Stimulated activated CD4-positive, alpha-beta T cell treated with anti-CD3 and anti-CD28 coated beads, Interleukin-1b, Interleukin-23, amount 100 ng/mL, for 48 hours (primary cell): ENCODE results near the gene CCIN.

Source experiments
- DNase-seq: peaks from one replicate; pipeline ENCODE4 v3.0.0-alpha.2; 2020

CCIN gene

DNA sequence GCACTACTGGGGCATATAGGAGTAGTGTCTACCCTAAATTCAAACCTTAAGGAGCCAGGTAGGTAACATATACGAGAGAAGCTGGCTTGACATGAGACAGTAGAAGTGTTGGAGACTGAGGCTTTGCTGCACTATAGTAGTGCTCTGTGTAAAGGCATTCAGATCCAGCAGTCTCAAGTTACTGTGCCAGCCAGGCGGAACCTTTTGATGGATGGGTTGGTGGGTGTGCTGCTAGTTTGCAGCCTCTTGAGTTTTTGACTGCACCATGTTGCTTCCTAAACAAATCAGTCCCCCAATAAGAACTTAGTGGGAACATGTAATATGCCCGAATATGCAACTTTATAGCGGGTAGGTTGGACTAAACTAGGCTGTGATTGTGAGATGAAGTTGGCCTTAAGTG lies 23.0 kb downstream of the CCIN start:
- DNase-seq = no peak

DNA sequence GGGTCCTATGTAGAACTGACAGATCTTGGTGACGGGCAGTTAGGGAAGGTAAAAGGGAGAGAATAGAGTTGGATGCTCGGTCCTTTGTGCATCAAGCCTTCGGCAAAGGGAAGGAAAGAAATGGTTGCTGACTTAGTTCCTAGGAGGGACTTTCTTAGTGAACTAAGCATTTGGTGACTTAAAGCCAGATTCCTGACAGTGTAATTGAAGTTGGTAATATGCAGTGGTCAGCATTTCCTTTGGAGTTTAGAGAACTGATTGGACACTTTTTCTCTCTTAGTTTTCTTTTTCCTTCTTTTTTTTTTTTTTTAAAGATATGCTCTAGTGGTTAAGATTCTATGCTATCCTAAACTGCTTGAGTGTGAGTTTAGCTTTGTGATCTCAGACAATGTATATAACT lies 23.8 kb downstream of the CCIN start:
- DNase-seq = no peak

GRCh38 chr9:36194326-36195000 lies 25.3 kb downstream of the CCIN start:
- DNase-seq = no peak

DNA sequence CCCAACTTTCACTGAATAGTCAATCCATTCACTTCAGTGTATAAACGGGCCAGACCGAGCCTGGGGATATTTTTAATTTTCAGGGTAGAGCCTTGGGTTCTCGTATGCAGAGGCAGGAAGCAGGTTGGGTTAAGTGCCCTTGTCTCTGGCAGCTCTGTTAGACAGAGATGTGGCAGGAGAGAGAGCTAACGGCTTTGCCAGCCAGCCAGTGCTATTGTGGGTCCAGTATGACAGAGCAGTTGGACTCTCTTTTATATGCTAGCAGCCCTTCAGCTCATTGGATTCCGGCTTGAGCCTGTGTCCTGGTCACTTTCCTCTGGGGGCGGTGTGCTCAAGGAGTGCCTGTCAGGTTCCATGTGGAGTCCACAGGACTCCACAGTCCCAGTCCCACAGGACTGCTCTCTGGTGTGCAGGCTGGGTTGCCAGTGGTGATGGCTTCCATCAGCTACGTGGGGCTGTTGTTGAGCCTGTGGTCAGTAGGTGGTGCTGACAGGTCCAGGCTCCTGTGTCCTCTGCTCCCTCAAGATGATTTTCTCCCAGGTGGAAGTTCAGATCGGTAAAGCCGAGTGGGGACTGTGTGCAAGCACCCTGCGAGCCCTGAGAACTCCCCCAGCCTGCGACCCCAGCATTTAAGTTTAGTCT lies 35.8 kb downstream of the CCIN start:
- no peak for DNase-seq

DNA sequence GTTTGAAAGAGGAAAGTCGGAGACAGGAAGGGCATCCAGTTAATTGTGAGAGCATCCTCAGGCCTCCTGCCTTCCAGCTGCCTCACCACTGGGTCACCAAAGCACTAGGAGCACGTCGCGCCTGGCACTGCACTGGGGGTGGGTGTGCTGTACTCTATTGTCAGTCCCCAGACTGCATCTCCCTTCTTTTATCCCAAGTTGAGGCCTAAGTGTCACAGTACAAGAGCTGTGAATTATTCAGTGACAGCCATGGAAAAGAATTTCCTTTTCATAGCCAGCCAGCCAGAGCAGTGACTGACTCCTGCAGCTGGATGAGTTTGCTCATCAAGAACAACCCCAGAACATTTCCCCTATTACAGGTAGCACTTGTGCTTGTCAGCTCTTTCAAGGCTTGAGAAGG lies 37.8 kb downstream of the CCIN start:
- DNase-seq = no peak

DNA sequence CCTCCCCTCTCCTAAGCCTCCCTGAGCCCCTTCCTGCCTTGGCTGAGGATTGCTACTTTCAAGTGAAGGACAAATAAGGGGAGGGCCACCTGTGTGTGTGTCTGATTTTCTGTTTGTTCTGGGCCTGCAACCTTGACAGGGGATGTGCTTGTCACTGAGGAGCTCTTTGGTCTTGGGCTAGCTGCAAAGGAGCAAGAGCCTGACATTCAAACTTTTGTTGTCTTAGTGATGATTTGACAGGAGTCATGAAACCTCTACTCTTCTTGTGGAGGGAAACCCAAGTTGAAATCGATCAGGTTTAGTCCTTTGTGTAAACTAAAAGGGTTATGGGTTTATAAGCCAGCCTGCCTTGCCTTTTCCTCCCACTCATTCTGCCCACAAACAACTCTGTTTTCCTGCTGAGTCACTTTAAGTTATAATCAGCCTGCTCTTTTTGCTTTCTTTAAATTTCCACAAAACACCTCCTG lies 38.4 kb downstream of the CCIN start:
- no peak for DNase-seq

DNA sequence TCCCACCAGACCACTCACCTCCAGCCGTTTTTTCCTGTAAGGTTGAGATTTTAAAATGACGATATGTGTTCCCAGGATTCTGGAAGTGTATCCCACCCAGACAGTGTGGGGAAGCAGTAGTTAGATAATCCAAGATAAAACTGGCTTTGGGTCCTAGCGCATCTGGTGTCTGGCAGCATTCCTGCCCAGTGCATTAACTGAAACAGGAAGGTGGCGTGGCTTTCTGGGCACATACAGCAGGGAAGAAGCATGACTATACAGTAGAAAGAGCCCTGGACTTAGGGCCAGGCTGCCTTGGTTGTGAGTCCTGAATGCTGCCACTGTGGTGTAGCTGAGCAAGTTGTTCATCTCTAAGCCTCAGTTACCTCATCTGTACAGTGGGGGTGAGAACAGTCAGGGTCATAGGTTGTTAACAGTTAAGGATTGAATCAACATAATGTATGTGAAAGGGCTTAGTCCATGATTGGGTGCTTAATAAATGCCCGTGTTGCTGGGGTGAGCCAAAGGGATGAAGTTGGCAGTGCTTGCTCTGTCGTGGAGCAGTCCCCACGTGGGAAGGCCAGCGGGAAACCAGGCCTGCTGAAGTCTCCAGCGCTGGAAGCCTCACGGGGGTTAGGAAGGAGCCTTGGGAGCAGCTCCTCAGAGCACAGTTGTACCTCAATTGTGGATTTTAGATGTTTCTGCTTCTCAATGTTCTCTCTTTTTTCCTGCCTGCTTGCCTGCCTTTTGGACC lies 39.5 kb downstream of the CCIN start:
- no peak for DNase-seq

DNA sequence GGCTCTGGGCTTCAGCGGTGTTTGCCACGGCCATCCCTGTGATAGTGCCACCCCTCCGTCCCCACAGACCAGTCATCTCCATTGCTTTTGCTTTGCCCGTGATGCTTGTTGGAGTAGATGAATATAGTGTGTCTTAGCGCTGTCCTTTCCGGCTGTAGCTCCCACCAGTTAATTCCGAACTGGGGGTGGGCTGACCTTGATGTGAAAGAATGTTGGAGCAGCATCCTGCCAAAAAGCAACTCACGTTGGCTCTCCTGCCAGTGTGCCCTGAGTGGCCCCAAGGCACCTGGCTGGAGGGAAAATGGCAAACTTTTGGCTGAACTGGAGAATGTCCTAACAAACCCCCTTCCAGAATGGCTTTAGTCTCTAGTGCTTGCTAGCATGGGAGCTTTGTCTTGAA lies 41.5 kb downstream of the CCIN start:
- no peak for DNase-seq

- no peak for DNase-seq
Measured at GRCh38 chr9:36211510-36211909, 42.3 kb downstream of the CCIN start.

- no peak for DNase-seq
Measured at GRCh38 chr9:36213387-36213786, 44.2 kb downstream of the CCIN start.

DNA sequence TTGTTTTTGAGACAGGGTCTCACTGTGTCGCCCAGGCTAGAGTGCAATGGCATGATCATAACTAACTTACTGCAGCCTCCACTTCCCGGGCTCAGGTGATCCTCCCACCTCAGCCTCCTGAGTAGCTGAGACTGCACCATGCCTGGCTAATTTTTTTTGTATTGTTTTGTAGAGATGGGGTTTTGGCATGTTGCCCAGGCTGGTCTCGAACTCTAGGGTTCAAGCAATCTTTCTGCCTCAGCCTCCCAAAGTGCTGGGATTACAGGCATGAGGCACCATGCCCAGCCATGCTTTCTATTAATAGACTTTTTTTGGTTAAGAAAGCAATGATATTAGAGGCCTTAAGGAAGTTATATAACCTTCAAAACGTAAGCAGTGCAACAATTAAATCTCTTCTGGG lies 44.8 kb downstream of the CCIN start:
- no peak for DNase-seq

DNA sequence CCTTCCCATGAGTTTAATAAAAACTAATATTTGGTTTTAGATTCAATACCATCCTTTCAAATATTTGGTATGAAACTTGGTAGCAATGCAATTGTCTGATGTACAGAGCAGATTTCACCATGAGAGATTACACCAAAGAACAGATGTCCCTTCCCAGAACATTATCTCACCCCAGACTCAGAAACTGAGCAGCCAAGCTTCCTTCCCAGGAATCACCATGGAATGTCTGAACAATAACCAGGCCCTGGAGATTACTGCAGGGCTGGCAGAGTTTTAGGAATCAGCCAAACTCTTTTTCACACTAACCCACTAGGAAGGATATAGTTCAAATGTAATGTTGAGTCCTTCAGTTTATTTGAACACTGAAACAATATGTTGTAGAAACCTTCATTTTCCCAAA lies 45.4 kb downstream of the CCIN start:
- no peak for DNase-seq

GRCh38 chr9:36217256-36217968 lies 48.2 kb downstream of the CCIN start:
- no peak for DNase-seq

DNA sequence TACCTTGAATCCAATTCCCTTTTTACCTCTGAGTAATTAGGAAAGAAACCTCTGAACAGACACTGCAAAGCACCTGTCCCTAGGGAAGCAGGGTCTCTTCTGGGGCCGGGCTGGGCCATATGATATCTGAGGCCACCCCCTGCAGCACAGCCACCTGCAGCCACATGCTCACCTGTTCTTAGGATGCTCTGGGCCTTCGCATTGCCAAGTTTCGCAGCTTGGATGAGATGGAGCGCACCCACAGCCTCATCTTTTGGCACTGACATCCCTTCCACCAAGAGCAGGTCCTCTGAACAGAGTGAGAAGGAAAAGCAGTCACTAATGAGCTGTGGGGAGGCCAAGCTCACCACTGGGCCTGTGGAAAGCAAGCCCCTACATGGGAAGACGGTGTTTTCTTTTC lies 48.8 kb downstream of the CCIN start:
- DNase-seq = no peak

DNA sequence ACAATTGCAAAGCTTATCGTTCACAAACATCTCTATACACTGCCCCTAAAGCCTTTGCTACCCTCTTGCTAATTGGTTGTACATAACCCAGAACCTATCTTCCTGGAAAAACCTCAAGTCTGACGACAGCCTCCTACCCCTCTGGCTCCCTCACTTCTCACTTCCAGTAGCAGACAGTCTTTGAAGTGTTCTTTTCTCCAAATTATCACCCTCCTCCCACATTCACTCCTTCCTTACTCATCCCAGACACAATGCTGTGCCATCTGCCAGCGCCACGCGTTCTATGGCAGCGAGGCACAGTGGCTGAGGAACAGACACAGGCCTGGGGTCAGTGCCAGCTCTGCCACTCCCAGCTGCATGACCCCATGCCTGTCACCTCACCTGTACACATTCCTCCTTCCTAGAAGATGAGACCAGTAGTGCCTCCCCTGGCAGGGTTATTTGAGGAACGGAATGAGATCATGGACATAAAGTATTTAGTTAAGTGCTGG lies 49.3 kb downstream of the CCIN start:
- no peak for DNase-seq
